GM12872 (cell line): ENCODE data around the gene EAF2.

Experiments used
- CTCF ChIP-seq: IDR thresholded peaks from 3 replicates; pipeline ENCODE4 v1.5.1; 2011; ENCODE audit warnings: low read depth, mild to moderate bottlenecking, low read length, moderate library complexity; ENCODE audit not compliant: insufficient read depth

The EAF2 gene

DNA sequence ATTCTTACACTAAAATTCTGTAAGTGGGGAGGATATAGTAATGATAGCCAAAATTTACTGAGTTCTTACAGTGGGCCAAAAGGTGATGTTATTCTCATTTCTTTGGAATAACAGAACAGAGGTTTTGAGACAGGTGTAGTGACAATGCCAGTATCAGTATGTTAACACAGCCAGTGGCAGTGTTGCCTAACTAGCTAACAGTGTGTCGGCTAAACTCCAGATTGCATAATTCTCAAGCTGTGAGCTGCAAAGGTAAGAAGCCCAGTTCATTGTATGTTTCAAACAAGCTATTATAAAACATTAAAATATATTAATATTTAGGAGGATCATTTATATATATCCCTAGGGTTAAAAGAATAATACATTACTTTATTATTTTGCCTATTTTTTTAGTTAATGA lies 60.1 kb downstream of the EAF2 start:
- TF ChIP-seq CTCF, result no peak

GRCh38 chr3:121895736-121896135 lies 60.7 kb downstream of the EAF2 start:
- no peak for TF ChIP-seq CTCF

DNA sequence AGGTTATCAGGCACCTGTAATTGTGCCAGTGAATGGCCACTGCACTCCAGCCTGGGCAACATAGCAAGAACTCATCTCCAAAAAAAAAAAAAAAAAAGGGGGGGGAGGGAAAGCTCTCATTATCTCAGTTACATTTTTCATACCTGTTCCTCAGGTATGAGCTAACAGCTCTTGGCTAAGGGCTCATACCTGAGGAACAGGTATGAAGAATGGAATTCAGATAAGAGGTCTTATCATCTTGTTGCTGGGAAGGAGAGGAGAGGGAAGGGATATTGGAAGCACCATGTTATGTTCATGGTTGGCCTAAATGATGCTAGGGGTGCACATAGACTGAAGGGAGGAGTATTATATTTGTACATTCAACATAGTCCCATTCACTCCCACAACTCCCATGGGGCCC lies 61.8 kb downstream of the EAF2 start:
- TF ChIP-seq CTCF, result no peak

DNA sequence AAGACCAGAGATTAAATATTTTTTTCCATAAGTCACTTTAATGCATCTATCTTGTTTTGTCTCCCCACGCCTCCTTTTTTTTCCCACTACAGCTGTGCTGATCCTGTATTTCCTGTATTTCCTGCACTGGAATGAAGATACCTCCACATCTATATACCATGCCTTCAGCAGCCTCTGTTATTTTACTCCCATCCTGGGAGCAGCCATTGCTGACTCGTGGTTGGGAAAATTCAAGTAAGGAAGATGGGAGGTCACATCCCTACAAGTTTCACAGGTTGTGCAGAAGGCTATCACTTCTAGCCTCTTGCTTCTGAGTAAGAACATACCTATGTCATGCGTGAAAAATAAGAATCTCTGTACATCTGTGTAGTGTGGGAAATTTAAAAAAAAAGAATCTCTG lies 62.3 kb downstream of the EAF2 start:
- no peak for TF ChIP-seq CTCF

GRCh38 chr3:121913305-121913990 lies 78.4 kb downstream of the EAF2 start:
- no peak for TF ChIP-seq CTCF

- TF ChIP-seq CTCF, result no peak
These were observed 79.3 kb downstream of the EAF2 start for GRCh38 chr3:121914081-121914998.

- no peak for TF ChIP-seq CTCF
These were observed 81.2 kb downstream of the EAF2 start for GRCh38 chr3:121916189-121916588.
